Gastroesophageal sphincter (tissue), 3 donors: ENCODE measurements around the gene HOXB4.

Experiments used
- CTCF ChIP-seq, 4 experiments: fragments of 200-600 bp in 2 of 4; fragments of 450-650 bp in 2 of 4; sonication (generic) in 1 of 4; IDR thresholded peaks; one replicate each; pipeline ENCODE4 v1.5.1; 2017 to 2019; ENCODE audit warnings: antibody characterized with exemption in 4 of 4, mild to moderate bottlenecking in 2 of 4, moderate library complexity in 2 of 4
- POLR2A ChIP-seq, 2 donors: fragments of 450-650 bp; IDR thresholded peaks; one replicate each; pipeline ENCODE4 v1.6.1; 2017; ENCODE audit warnings: antibody characterized with exemption in 2 of 2, mild to moderate bottlenecking in 2 of 2, moderate library complexity in 1 of 2
- POLR2AphosphoS5 ChIP-seq: sonication (generic); formaldehyde crosslinking; IDR thresholded peaks from one replicate; pipeline ENCODE4 v1.6.1; 2017; ENCODE audit warnings: antibody characterized with exemption

- TF ChIP-seq CTCF (IDR thresholded peaks at IDR 0.05) (no peak), POLR2AphosphoS5 (peak; percentile 59), POLR2A (IDR thresholded peaks at IDR 0.05) (no peak)
Observed at GRCh38 chr17:48546924-48547807, 31.0 kb downstream of the HOXB4 start.
